ENCODE results near the gene TCFL5.

Gene TCFL5

DNA sequence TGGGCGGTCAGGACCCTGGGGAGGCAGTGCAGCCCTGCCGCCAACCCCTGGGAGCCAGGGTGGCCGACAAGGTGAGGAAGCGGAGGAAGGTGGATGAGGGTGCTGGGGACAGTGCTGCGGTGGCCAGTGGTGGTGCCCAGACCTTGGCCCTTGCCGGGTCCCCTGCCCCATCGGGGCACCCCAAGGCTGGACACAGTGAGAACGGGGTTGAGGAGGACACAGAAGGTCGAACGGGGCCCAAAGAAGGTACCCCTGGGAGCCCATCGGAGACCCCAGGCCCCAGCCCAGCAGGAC is 48.8 kb downstream of the TCFL5 start:
- DNase-seq (ENCODE audit: low read depth, low spot score), result no peak

DNA sequence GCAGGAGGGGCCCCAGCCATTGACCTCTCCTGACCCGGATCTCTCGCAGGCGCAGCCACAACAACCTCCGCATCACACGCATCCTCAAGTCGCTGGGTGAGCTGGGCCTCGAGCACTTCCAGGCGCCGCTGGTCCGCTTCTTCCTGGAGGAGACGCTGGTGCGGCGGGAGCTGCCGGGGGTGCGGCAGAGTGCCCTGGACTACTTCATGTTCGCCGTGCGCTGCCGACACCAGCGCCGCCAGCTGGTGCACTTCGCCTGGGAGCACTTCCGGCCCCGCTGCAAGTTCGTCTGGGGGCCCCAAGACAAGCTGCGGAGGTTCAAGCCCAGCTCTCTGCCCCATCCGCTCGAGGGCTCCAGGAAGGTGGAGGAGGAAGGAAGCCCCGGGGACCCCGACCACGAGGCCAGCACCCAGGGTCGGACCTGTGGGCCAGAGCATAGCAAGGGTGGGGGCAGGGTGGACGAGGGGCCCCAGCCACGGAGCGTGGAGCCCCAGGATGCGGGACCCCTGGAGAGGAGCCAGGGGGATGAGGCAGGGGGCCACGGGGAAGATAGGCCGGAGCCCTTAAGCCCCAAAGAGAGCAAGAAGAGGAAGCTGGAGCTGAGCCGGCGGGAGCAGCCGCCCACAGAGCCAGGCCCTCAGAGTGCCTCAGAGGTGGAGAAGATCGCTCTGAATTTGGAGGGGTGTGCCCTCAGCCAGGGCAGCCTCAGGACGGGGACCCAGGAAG is 49.3 kb downstream of the TCFL5 start:
- no peak for DNase-seq (ENCODE audit: low read depth, low spot score)

DNA sequence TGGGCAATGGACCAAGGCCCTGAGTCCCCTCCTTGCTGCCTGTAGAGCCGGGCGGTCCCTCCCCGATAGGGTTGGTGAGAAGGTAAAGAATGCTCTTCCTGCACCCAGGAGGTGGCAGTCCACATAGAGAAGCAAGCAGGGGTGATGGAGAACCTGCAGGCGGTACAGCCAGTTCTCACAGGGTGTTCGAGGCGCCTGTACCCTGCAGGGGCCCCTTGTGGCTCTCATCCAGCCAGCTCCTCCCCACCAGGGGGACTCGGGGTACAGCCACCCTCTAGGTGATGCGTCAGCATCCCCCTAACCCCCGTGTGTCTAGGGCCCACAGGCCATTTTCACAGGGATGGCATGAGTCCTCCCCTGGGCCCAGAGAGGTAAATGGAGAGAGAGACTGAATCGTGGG is 49.9 kb downstream of the TCFL5 start:
- DNase-seq (ENCODE audit: low read depth, low spot score), result no peak

DNA sequence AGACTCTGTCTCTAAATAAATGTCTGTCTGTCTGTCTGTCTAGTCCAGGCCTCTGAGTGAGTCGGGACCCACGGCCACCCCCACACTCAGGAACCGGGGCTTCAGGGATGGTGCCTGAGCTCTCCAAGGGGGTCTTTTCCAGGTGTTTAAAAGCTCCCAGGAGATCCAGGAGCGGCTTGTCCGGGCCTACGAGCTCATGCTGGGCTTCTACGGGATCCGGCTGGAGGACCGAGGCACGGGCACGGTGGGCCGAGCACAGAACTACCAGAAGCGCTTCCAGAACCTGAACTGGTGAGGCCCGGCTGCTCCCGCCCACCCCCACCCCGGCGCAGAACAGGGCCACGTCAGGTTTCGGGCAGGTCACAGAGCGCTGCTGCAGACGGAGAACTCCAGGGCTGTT is 50.3 kb downstream of the TCFL5 start:
- no peak for DNase-seq (ENCODE audit: low read depth, low spot score)

DNA sequence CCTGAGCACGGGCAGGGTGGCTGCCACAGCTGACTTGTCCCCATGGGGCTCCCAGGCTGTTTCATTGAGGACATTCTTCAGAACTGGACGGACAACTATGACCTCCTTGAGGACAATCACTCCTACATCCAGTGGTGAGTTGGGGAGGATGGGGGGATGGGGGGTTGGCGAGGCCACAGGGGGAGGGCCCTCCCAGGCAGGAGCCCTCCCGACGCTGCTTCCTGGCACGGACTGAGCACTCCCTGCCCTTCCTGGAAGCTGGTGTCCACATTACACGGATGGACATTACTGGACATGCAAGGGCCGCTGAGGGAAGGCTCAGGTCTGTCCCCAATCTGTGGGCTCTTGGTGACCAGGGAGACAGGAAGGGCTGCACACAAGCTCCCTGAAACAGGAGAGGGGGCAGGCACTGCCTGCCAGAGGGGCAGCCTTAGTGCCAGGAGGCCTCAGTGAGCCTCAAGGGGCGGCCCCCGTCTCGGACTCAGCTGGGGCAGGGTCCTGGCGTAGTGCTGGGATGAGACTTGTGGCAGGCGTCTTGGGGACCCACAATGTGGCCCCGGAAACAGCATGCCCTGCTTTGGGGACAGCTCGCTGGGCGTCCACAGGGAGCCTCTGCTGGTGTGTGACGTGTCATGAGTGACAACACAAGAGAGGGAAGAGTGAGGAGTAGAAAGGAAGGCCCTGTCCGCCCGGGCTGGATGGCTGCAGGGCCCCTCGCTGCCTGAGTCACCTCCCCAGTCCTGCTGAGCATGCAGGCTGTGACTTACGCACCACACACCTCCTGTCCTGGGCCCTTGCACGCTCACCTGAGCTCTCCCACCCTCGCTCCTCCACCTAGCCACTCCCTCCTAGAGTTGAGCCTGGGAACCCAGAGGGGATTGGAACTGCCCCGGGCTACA is 51.8 kb downstream of the TCFL5 start:
- DNase-seq (ENCODE audit: low read depth, low spot score), result no peak

DNA sequence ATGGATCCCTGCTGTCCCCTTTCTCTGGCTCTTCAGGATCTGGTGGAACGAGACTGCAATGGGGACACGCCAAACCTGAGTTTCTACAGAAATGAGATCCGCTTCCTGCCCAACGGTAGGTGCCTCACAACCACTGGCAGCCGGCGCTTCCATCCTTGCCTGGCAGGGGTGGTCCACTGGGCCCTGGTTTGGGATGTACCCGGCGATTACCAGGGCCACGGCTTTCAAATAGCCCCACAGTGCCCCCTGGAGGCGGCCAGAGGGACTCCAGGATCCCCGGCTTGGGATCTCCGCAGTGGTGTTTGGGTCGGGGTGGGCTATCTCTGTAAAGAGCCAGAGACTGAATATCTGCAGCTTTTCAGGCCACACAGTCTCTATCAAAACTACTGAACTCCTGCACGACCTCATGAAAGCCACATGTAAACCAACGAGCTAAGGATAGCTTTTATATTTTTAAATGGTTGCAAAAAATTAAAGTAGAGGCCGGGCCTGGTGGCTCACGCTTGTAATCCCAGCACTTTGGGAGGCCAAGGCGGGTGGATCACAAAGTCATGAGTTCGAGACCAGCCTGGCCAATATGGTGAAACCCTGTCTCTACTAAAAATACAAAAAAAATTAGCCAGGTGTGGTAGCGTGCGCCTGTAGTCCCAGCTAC is 53.3 kb downstream of the TCFL5 start:
- no peak for DNase-seq (ENCODE audit: low read depth, low spot score)

DNA sequence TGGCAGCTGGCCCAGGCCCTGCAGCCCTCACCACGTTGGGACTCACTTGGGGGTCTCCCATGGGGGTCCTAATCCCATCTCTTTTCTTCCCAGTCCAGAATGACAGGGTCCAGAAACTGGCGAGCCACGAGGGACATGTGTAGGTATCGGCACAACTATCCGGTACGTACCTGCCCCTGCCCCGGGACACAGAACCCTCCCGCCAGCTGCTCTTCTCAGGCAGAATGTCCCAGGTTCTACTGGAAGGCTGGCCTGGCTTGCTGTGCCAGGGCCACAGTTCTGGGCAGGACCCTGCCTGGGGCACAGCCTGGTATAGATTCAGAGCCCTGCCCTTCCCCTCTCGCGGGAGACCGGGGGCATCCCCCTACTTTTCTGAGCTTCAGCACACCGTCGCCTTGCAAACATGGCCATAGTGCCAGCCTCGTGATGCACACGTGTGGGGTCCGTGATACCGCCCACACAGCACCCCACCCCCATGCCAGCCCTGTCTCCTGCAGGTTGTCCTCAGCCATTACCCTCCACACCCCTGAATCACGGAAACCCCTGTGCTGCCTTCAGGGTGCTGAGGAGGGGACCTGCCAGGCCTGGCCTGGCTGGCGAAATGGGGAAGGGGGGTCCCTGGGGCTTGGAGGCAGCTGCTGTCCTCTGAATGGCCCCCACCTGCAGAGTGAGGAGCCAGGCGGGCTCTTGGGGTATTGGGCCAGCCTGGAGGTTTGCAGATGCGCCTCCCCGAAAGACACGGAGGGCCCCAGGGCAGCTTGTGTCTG is 54.0 kb downstream of the TCFL5 start:
- no peak for DNase-seq (ENCODE audit: low read depth, low spot score)

DNA sequence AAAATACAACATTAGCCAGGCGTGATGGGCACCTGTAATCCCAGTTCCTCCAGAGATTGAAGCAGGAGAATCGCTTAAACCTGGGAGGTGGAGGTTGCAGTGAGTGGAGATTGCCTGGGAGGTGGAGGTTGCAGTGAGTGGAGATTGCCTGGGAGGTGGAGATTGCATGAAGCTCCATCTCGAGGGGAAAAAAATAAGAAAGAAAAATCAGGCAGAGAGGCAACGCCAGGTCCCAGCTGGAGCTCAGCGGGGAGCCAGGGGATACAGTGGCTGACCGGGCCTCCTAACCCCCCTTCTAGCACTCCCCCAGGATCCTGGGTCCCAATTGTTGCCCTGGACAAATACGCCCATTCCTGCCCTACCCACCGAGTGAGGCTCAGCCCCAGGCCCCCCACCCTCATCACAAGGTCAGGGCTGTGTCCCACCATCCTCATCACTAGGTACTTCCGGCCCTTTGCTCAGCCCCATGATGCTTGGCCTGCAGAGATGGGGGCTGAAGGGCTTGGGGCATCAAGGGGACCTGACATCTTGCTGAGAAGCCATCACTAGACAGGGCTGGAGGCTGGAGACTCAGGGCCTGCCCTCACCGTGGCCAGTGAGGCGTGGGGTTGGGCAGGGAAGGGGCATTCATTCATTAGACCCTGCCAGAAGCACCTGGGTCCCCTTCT is 55.1 kb downstream of the TCFL5 start:
- no peak for DNase-seq (ENCODE audit: low read depth, low spot score)

DNA sequence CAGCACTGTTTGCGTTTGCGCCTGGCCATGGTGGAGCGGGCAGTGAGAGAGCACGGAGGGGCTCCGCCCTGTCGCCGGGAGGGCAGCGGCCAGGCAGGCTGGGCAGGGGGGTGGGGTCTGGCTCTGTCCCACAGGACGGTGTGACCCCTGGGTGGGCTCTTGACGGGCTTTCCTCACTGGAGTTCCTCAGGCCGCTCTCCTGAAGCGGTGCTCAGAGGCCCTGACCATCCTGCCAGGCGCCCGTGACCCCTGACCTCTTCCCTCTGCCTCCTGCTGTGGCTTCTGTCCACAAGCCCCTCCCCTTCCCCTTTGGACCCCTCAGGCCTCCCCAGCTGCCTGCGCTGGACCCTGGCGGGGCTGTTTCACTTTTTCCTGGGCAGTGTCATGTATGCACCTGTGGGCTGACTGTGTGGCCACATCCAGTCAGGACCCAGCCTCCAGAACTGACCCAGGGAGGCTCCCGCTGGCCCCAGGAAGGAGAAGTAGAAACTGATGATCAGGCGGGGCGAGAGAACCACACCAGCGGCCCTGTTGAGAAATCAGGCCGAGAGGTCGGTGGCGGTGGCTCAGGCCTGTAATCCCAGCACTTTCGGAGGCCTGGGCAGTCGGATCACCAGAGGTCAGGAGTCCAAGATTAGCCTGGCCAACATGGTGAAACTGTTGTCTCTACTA is 55.8 kb downstream of the TCFL5 start:
- no peak for DNase-seq (ENCODE audit: low read depth, low spot score)

DNA sequence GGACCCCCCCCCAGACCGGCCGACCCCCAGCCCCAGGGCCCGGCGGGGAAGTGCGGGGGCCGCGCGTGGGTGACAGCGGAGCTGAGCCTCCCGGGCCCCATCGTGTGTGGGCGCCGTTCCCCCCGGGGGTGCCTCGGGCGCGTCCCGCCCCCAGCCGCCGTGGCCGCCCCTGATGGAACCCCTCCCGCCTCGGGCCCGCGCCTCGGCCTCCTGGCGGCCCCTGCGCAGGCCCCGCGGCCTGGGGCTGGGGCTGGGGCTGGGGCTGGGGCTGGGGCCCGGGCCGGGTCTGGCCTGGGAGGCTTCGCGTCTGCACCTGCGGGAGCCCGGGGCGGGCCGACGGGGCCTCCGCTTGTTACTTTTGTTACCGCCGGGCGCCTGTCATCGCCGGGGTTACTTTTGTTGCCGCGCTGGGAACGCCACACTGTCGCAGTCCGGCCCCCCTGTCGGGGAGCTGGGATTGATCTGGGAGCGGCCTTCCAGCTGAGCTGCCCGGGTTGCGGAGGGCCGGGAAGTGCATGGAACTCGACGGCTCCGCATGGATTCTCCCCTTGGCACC is 56.4 kb downstream of the TCFL5 start:
- no peak for DNase-seq (ENCODE audit: low read depth, low spot score)

DNA sequence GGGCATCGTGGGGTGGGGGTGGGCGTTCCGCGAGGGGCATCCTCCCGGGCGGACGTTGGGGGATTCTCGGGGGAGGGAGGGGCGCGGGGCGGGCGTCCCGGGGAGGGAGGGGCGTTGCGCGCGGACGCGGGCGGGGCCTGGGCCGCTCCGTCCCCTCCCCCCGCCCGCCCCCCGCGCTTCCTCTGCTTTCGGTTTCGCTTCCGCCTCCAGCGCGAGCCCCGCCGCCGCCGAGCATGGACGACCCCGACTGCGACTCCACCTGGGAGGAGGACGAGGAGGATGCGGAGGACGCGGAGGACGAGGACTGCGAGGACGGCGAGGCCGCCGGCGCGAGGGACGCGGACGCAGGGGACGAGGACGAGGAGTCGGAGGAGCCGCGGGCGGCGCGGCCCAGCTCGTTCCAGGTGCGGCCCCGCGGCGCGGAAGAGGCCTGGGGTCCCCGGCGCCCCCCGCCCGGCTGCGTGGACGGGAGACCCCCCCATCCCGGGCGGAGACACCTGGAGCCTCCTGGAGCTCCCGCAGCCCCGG is 56.9 kb downstream of the TCFL5 start, which contains the start of gene OGFR:
TSS of gene OGFR (plus strand) at position 209 of the 528 bp plus-strand sequence. CDS start at position 234, 25 bp downstream.
- no peak for DNase-seq (ENCODE audit: low read depth, low spot score)

DNA sequence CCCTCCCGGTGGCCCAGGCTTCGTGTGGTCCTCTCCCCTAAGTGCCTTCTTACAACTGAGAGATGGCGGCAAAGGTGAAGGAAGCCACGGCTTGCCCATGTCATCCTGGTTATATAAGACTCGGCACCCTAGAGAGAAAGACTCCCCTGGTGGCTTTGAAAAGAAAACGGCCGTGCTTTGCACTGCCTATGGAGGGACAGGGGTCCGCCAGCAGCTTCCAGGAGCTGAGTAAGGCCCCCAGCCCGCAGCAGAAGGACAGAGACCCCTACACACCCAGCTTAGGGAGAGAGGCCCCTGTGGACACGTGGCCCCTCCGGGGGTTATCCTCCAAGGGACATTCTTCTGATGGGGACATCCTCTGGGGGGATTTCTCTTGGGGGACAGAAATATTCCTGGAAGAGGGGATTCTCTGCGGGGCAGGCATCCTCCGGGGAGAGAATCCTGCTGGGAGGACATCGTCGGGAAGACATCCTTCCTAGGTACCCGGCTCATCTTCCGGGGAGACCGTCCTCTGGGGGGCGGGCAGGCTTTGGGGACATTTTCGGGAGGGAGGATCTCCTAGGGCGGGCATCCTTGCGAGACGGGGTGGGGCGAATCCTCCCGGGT is 57.5 kb downstream of the TCFL5 start:
- no peak for DNase-seq (ENCODE audit: low read depth, low spot score)

DNA sequence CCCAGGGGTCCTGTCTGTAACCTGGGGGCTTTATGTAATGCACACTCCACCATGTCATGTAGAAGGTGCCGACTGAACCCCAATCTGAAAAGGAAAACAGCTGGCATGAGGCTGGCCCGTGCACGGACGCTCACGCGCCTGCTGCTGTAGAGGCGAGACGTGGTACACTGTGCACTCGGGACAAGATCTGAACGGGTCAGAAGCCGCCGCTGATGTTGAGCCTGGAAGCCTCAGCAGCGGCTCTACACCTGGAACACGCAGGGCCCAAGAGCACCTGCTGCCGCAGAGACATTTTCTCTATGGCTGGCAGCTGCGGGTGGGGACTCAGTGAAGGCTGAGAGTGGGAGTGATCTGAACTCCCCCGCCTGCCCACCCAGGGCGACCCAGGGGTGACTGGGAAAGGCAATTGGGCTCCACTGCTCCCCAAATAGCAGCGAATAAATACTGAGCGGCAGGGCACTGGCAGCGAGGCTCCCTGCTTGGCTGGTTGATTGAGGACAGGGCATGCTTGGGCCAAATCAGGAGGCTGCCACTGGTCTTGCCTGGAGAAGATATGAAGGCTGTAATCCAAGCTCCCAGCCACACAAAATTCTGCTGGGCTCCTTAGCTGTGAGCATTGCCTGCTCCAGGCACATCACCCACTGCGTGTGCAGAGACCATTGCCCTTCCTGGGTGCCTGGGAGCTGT is 59.5 kb downstream of the TCFL5 start:
- no peak for DNase-seq (ENCODE audit: low read depth, low spot score)

DNA sequence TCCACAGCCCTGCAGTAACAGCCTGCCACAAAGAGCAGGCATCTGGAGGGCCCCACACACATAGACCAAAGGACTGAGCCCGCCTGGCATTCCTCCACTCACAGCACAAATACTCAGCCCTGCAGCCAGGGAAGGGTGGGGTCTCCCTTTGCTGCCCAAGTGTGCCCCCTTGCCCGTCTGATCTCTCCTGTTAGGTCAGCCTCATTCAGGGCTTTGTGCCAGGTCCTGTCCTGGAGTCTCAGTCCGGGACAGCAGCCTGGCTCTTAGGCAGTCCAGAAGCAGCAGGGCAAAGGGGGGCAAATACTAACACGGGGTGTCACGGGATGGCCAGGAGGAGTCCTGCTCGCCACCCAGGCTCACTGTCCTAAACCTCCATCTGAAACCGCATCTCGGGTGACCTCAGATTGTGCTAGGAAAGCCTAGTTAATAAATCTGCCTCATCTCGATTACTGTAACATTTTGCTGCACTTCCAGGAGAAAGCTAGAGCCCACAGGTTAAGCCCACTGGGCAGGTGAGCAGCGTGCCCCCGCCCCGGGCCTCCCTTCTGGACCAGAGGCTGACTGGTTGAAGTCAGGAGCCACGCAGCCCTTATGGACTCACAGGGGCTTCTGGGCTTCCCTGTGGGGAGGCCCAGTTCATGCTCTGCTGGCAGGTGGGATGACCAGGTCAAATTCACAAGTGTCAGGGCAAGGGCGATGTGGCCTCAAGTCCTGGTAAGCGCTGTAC is 60.2 kb downstream of the TCFL5 start:
- no peak for DNase-seq (ENCODE audit: low read depth, low spot score)

DNA sequence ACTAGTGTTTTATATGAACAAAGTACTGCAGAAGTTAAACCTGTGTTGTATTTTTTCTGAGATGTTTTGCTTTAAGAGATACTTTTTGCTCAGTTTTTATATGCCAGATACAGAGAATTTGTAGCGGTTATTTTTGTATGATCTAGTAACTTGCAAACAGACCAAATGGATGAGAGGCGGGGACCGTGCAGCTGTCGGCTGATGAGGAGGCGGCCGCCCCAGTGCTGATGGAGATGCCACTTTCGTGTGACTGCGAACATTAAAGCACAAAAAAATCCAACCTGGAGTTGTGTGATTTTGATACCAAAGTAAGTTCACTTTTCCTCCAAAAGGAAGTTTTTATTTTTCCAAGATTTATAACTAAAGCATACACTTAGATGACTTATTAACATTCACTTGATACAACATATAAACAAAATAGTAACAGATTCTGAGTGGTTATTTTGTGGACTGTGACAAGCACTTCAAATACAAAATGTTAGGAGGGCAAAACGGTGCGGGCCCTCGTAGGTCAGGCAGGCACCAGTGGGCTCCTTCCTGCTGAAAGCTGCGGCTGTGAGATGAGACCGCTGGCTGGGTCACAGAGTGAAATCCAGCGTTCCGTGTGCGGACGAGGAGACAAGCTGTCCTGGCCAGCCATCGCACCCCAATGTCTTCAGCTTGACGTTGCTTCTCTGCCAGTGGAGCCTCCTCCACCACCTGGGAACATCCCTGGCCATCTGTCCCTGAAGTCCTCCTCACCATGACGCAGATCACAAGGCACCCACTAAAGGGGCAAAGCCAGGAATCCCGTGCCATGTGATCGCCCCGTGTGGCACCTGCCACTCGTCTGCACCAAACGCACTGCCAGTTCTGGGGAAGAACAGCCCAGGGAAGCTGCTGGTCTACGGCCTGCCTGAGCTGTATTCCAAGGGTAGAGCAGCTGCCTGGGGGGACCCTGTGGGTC is 61.0 kb downstream of the TCFL5 start:
- no peak for DNase-seq (ENCODE audit: low read depth, low spot score)

DNA sequence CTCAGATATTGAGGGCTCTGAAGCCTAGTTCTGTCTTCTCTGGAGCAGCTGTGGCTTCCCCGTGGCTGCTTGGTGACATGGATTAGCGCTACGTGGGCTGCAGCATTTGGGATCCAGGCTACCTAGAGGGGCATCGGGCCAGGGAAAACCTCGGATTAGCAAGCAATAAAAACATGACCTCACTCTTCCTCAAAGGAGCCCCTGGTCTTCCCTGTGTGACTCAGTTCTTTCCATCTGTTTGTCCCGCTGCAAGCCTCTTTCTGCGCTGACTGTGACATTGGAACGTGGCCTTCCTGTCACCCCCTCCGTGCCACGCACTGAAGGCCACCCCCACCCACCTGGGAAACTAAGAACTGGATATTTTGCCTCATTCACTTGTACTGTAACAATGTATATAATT is 61.7 kb downstream of the TCFL5 start:
- no peak for DNase-seq (ENCODE audit: low read depth, low spot score)

DNA sequence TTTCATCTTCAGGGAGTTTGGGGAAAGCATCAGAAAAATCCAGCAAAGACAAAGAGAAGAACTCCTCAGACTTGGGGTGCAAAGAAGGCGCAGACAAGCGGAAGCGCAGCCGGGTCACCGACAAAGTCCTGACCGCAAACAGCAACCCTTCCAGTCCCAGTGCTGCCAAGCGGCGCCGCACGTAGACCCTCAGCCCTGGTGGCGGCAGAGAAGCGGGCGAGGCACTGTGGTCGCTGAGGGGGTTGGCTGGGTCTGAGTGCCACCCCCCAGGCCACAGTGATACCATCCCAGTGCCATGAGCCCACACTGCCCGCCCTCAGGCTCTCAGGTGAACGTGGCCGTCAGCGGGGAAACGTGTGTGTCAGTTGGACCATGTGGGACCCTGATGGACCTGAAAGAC is 62.2 kb downstream of the TCFL5 start:
- no peak for DNase-seq (ENCODE audit: low read depth, low spot score)

Data from iPS DF 19.7 (cell line).